ENCODE data around the gene OMD. TPM values are rescaled to one million over a fixed set of nuclear protein-coding genes. Genes with fewer than 3 reads are reported as not detected.

The OMD gene
- total RNA-seq, 1 experiment from 2014 or later, result not detected

DNA sequence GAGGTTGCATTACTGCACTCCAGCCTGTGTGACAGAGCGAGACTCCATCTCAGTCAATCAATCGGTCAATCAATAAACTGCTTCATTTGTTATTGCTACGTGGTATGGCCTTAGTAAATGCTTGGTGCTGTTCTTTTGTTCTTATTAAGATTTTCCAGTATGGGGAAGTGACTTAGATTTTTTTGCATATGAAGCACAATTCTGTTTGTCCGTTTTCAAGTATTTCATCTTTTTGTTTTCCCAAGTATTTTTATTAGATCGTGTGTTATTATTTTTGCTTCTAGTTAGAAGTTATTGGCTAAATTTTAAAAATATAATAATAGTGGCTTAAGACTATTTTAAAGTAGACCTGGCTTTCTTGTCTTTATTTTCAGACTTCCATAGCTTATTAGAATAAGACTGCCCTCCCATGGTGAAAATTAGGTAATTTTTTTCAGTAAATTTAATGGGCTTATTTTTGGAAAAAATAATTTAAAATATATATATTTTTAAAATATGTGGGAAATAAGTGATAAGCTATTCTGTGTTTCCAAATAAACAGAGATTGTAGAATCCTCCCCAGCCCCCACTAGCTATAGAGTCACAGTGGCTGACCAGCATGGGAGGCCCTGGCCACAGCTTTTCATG is 14.7 kb upstream of the OMD start:
- H3K4me1 Mint-ChIP-seq (ENCODE audit: low read depth, unreplicated experiment), result no peaks in the 10 kb centered on the region
- no TSS peak for BruUV-seq (replicated peaks)
- Histone ChIP-seq H3K4me1 (no peaks in the 10 kb centered on the region; the same call in 1 of the 2 replicates), H3K4me3 (ENCODE audit: low read depth, low read length) (no peak overlapping the region), H3K27me3 (replicated peaks; ENCODE audit: control insufficient read depth, insufficient read depth, low read length) (no peaks in the 10 kb centered on the region), H3K36me3 (ENCODE audit: control insufficient read depth, insufficient read depth, low read length) (no peaks in the 10 kb centered on the region), H3K9me3 (no peaks in the 10 kb centered on the region)
- no peaks in the 10 kb centered on the region for H3K27me3 Mint-ChIP-seq (ENCODE audit: insufficient read depth, unreplicated experiment)
- H3K4me3 Mint-ChIP-seq (ENCODE audit: unreplicated experiment), result no peak overlapping the region
- ChIA-PET CTCF (interaction anchor here (1.3 kb wide), 1 partner anchor 111 kb away, joined by 5 read pairs; no protein-coding TSS in a partner anchor), POLR2A (no interaction called here)
- no peak overlapping the region for H3K27ac Mint-ChIP-seq (ENCODE audit: unreplicated experiment)
- no peaks in the 10 kb centered on the region for H3K9me3 Mint-ChIP-seq (ENCODE audit: unreplicated experiment)
- TF ChIP-seq, protein P1, sequence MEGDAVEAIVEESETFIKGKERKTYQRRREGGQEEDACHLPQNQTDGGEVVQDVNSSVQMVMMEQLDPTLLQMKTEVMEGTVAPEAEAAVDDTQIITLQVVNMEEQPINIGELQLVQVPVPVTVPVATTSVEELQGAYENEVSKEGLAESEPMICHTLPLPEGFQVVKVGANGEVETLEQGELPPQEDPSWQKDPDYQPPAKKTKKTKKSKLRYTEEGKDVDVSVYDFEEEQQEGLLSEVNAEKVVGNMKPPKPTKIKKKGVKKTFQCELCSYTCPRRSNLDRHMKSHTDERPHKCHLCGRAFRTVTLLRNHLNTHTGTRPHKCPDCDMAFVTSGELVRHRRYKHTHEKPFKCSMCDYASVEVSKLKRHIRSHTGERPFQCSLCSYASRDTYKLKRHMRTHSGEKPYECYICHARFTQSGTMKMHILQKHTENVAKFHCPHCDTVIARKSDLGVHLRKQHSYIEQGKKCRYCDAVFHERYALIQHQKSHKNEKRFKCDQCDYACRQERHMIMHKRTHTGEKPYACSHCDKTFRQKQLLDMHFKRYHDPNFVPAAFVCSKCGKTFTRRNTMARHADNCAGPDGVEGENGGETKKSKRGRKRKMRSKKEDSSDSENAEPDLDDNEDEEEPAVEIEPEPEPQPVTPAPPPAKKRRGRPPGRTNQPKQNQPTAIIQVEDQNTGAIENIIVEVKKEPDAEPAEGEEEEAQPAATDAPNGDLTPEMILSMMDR (IDR thresholded peaks at IDR 0.05; ENCODE audit: insufficient read depth in 1 of 2, low read depth in 1 of 2, low read length in 1 of 2, severe bottlenecking in 1 of 2, unreplicated experiment in 1 of 2), result peak; percentile 9 to 23
- no peak for DNase-seq
- intact Hi-C loops (cut with micrococcal nuclease; ENCODE audit: unreplicated experiment), result no loop called here
- H3K36me3 Mint-ChIP-seq (ENCODE audit: insufficient read depth, unreplicated experiment), result no peaks in the 10 kb centered on the region

DNA sequence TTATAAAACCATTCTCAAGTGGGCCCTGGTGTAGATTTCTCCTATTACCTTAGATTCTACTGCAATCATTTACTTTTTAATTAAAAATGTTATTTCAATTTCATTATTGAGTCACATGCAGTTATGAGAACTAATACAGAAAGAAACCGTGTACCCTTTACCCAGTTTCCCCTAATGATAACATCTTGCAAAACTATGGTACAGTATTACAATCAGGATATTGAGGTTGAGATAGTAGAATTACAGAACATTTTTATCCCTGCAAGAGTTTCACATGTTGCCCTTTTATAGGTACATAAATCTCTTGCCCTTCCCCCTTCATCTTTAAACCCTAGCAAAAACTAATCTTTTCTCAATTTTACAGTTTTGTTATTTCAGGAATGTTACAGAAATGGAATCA is 11.0 kb upstream of the OMD start:
- intact Hi-C loops (cut with micrococcal nuclease; ENCODE audit: unreplicated experiment), result no loop called here
- no TSS peak for BruUV-seq (replicated peaks)
- TF ChIP-seq, protein P1 (IDR thresholded peaks at IDR 0.05; ENCODE audit: insufficient read depth in 1 of 2, low read depth in 1 of 2, low read length in 1 of 2, severe bottlenecking in 1 of 2, unreplicated experiment in 1 of 2), result no peak

DNA sequence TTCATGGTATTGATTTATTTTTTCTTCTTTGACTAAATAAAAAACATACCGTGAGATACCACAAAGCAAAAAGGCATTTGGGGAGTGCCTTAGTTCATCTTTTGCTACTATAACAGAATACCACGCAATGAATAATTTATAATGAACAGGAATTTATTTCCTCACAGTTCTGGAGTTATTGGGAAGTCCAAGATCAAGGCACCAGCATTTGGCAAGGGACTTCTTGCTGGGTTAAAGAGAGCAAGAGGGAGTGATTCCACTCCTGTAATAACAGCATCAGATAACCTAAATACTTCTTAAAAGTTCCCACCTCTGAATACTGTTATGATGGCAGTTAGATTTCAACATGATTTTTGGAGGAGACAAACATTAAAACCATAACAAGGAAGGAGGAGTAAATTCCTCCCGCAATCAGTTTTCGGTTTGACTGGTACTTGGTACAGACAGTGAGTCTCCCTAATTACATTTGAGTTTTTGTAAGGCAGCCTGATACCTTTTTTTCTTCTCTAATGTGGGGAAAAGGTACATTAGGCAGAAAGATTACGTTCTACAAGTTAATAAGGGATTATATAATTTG is 8.8 kb upstream of the OMD start:
- Mint-ChIP-seq H3K9me3 (ENCODE audit: unreplicated experiment) (no peaks in the 10 kb centered on the region), H3K27me3 (ENCODE audit: insufficient read depth, unreplicated experiment) (no peaks in the 10 kb centered on the region), H3K27ac (ENCODE audit: unreplicated experiment) (no peak overlapping the region), H3K4me3 (ENCODE audit: unreplicated experiment) (no peak overlapping the region), H3K36me3 (ENCODE audit: insufficient read depth, unreplicated experiment) (no peaks in the 10 kb centered on the region), H3K4me1 (ENCODE audit: low read depth, unreplicated experiment) (no peaks in the 10 kb centered on the region)
- POLR2A ChIA-PET, result no interaction called here
- no peaks in the 10 kb centered on the region for H3K9me3 ChIP-seq
- no peaks in the 10 kb centered on the region; the same call in 1 of the 2 replicates for H3K4me1 ChIP-seq
- intact Hi-C loops (cut with micrococcal nuclease; ENCODE audit: unreplicated experiment), result no loop called here
- BruUV-seq (replicated peaks), result no TSS peak
- TF ChIP-seq, protein P1 (IDR thresholded peaks at IDR 0.05; ENCODE audit: insufficient read depth in 1 of 2, low read depth in 1 of 2, low read length in 1 of 2, severe bottlenecking in 1 of 2, unreplicated experiment in 1 of 2), result no peak
- no peak overlapping the region for H3K4me3 ChIP-seq (ENCODE audit: low read depth, low read length)
- H3K27me3 ChIP-seq (replicated peaks; ENCODE audit: control insufficient read depth, insufficient read depth, low read length), result no peaks in the 10 kb centered on the region
- H3K36me3 ChIP-seq (ENCODE audit: control insufficient read depth, insufficient read depth, low read length), result no peaks in the 10 kb centered on the region
- CTCF ChIA-PET, result no interaction called here
- DNase-seq, result no peak

More for the DNA sequence above, 11.0 kb upstream of the OMD start:
- Histone ChIP-seq H3K36me3 (ENCODE audit: control insufficient read depth, insufficient read depth, low read length) (no peaks in the 10 kb centered on the region), H3K27me3 (replicated peaks; ENCODE audit: control insufficient read depth, insufficient read depth, low read length) (no peaks in the 10 kb centered on the region), H3K9me3 (no peaks in the 10 kb centered on the region), H3K4me3 (ENCODE audit: low read depth, low read length) (no peak overlapping the region), H3K4me1 (no peaks in the 10 kb centered on the region; the same call in 1 of the 2 replicates)
- no peak for DNase-seq
- no peaks in the 10 kb centered on the region for H3K4me1 Mint-ChIP-seq (ENCODE audit: low read depth, unreplicated experiment)
- H3K4me3 Mint-ChIP-seq (ENCODE audit: unreplicated experiment), result no peak overlapping the region
- ChIA-PET POLR2A (no interaction called here), CTCF (no interaction called here)
- H3K9me3 Mint-ChIP-seq (ENCODE audit: unreplicated experiment), result no peaks in the 10 kb centered on the region
- no peaks in the 10 kb centered on the region for H3K36me3 Mint-ChIP-seq (ENCODE audit: insufficient read depth, unreplicated experiment)
- H3K27ac Mint-ChIP-seq (ENCODE audit: unreplicated experiment), result no peak overlapping the region
- H3K27me3 Mint-ChIP-seq (ENCODE audit: insufficient read depth, unreplicated experiment), result no peaks in the 10 kb centered on the region
